B cell (primary cell): Measurements from ENCODE around the gene SEC14L1. TPM values are rescaled to one million over a fixed set of nuclear protein-coding genes. Genes with fewer than 3 reads are reported as not detected.
"Not testable (repeated sequence)": the region's sequence is repeated elsewhere in the genome, so short reads cannot be mapped to it uniquely, and the experiment has no call there.

ENCODE experiments used
- ATAC-seq: fragments of 200-7000 bp; cut with Tn5 transposase; one replicate; pipeline ENCODE4 v1.10.0; 2021; ENCODE audit warnings: low read depth, mild to moderate bottlenecking, moderate number of reproducible peaks, moderate library complexity
- CTCF ChIA-PET: fragments of 350-600 bp; sonication (Branson Sonifier 250); formaldehyde crosslinking; loops from one replicate; lab custom pipeline; 2021; ENCODE audit warnings: antibody characterized with exemption, inconsistent platforms; lab: Charles Lee
- POLR2A ChIA-PET: fragments of 350-600 bp; sonication (Branson Sonifier 250); formaldehyde crosslinking; loops from one replicate; lab custom pipeline; 2021; ENCODE audit warnings: antibody characterized with exemption; lab: Charles Lee
- DNase-seq: peaks from one replicate; pipeline ENCODE4 v3.0.0; 2013
- H2AFZ ChIP-seq: 2 replicates; pipeline ENCODE4 v1.6.1; 2012; ENCODE audit warnings: mild to moderate bottlenecking, low read depth, low read length; ENCODE audit not compliant: insufficient read depth, poor library complexity, severe bottlenecking
- H3K27ac ChIP-seq, 2 donors: 1 replicate in 1 of 2; 2 replicates in 1 of 2; pipeline ENCODE4 v1.5.1; 2012 to 2013; ENCODE audit warnings: low read length in 2 of 2, mild to moderate bottlenecking in 2 of 2, moderate library complexity in 1 of 2
- H3K27me3 ChIP-seq, 4 experiments: fragments of 200-600 bp in 1 of 4; sonication (generic) in 1 of 4; replicated peaks in 1 of 4; 1 replicate in 2 of 4; 2 replicates in 2 of 4; pipeline versions ENCODE4 v1.6.1 to v1.7.0; 2013 to 2016; ENCODE audit warnings: low read length in 3 of 4, mild to moderate bottlenecking in 2 of 4, mixed read lengths in 1 of 4, moderate library complexity in 1 of 4; ENCODE audit not compliant: insufficient read depth in 4 of 4, control insufficient read depth in 3 of 4; ENCODE audit errors: control extremely low read depth in 1 of 4
- H3K36me3 ChIP-seq, 2 experiments: replicated peaks in 1 of 2; 1 replicate in 1 of 2; 2 replicates in 1 of 2; pipeline versions ENCODE4 v1.6.1 to v1.7.1; 2013; ENCODE audit warnings: low read length in 1 of 2; ENCODE audit not compliant: insufficient read depth in 2 of 2, control insufficient read depth in 1 of 2; ENCODE audit errors: control extremely low read depth in 1 of 2, extremely low read depth in 1 of 2
- H3K4me1 ChIP-seq, 2 donors: fragments of 200-600 bp in 1 of 2; sonication (generic) in 1 of 2; 1 replicate in 1 of 2; 2 replicates in 1 of 2; pipeline versions ENCODE4 v1.5.1 to v1.6.1; 2013 to 2017; ENCODE audit warnings: low read length in 2 of 2; ENCODE audit not compliant: control insufficient read depth in 2 of 2, insufficient read depth in 2 of 2
- H3K4me2 ChIP-seq: replicated peaks from 2 replicates; pipeline ENCODE3; 2012; ENCODE audit warnings: mild to moderate bottlenecking, low read depth, low read length; ENCODE audit not compliant: poor library complexity, severe bottlenecking
- H3K4me3 ChIP-seq, 5 experiments: fragments of 200-600 bp in 1 of 5; sonication (generic) in 1 of 5; 1 replicate in 3 of 5; 2 replicates in 2 of 5; pipeline versions ENCODE4 v1.5.1 to v1.7.0; 2011 to 2016; ENCODE audit warnings: low read length in 4 of 5, mild to moderate bottlenecking in 4 of 5, low read depth in 2 of 5, control low read depth in 1 of 5, moderate library complexity in 1 of 5; ENCODE audit not compliant: insufficient read depth in 1 of 5; ENCODE audit errors: control extremely low read depth in 1 of 5, extremely low read depth in 1 of 5
- H3K79me2 ChIP-seq: fragments of 200-600 bp; sonication (generic); one replicate; pipeline ENCODE4 v1.6.0; 2016; ENCODE audit warnings: low read length; ENCODE audit not compliant: control insufficient read depth, insufficient read depth
- H3K9ac ChIP-seq: fragments of 200-600 bp; sonication (generic); 2 replicates; pipeline ENCODE4 v1.6.1; 2017; ENCODE audit warnings: mild to moderate bottlenecking, low read length, moderate library complexity
- H3K9me3 ChIP-seq, 3 donors: one replicate each; pipeline versions ENCODE4 v1.6.1 to v1.7.1; 2013; ENCODE audit warnings: low read length in 2 of 3; ENCODE audit not compliant: control insufficient read depth in 2 of 3, insufficient read depth in 1 of 3; ENCODE audit errors: control extremely low read depth in 1 of 3
- H4K20me1 ChIP-seq: 2 replicates; pipeline ENCODE4 v1.6.0; 2012; ENCODE audit warnings: mild to moderate bottlenecking, low read length; ENCODE audit not compliant: insufficient read depth, control insufficient read depth, poor library complexity, severe bottlenecking
- H3K27ac Mint-ChIP-seq: one replicate; pipeline ENCODE4 v1.8.0; 2021; ENCODE audit warnings: mixed read lengths
- H3K27me3 Mint-ChIP-seq: one replicate; pipeline ENCODE4 v1.8.0; 2021; ENCODE audit warnings: mixed read lengths
- H3K4me1 Mint-ChIP-seq: one replicate; pipeline ENCODE4 v1.8.0; 2021; ENCODE audit warnings: mixed read lengths
- H3K4me3 Mint-ChIP-seq: one replicate; pipeline ENCODE4 v1.8.0; 2021; ENCODE audit warnings: mixed read lengths
- H3K9me3 Mint-ChIP-seq: one replicate; pipeline ENCODE4 v1.8.0; 2022; ENCODE audit warnings: mixed read lengths; ENCODE audit not compliant: insufficient read depth
- EZH2 ChIP-seq: IDR thresholded peaks from 2 replicates; pipeline ENCODE4 v1.6.1; 2012; ENCODE audit warnings: borderline replicate concordance, low read depth, mild to moderate bottlenecking, moderate library complexity, low read length; ENCODE audit not compliant: insufficient read depth, poor library complexity, severe bottlenecking
- WGBS: methylation state at CpG from one replicate; pipeline ENCODE4 v1.1.5; 2013; ENCODE audit warnings: missing lambda C conversion rate; ENCODE audit not compliant: insufficient coverage; 5-methylcytosine and 5-hydroxymethylcytosine counted together
- intact Hi-C: fragments of 100-400 bp; cut with micrococcal nuclease; formaldehyde crosslinking; loops from one replicate; pipeline ENCODE4 v1.10.0; 2022
- polyA plus RNA-seq: library from polyadenylated mRNA; depleted of rRNA; stranded (reverse); fragments of >200 nt; gene quantifications from 2 replicates; pipeline ENCODE4 v1.2.3, GENCODE V29; 2012
- total RNA-seq, 2 donors: library from RNA; stranded (reverse); fragments of 120-200 nt in 1 of 2; gene quantifications; 1 replicate in 1 of 2; 2 replicates in 1 of 2; pipeline versions ENCODE4 v1.2.3 to v1.2.4, GENCODE V29; 2013 to 2022
- TF ChIP-seq, protein P1 (sequence below): fragments of 200-600 bp; IDR thresholded peaks from one replicate; pipeline ENCODE4 v1.8.0; 2022; ENCODE audit warnings: antibody characterized with exemption, mild to moderate bottlenecking

Gene SEC14L1
- total and polyA plus RNA-seq, 2 donors (not counting 1 experiment from before 2014, with no cell fraction given), result 37.7 to 103 TPM

DNA sequence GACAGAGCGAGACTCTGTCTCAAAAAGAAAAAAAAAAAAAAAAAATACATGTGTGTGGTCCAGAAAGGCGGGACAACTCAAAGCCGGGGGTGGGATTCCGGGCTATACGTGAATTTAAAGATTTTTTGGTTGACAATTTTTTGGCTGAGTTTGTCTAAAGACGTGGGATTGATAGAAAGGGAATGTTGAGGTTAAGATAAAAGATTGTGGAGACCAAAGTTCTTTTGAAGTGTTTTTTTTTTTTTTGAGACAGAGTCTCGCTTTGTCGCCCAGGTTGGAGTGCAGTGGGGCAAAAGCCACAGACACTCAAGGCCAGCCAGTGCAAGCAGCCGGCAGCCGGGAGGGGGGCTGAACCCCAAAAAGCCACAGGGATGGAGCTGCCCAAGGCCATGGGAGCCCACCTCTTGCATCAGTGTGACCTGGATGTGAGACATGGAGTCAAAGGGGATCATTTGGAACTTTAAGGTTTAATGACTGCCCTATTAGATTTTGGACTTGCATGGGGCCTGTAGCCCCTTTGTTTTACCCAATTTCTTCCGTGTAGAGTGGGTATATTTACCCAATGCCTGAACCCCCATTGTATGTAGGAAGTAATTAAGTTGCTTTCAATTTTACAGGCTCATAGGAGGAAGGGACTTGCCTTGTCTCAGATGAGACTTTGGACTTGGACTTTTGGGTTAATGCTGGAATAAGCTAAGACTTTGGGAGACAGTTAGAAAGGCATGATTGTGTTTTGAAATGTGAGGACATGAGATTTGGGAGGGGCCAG, 29.4 kb upstream of the SEC14L1 start:
- CTCF ChIA-PET, result interaction anchor here (1.2 kb wide), 1 partner anchor 29 kb away, joined by 3 read pairs; no protein-coding TSS in a partner anchor
- H3K4me1 Mint-ChIP-seq, result peaks cover 41% of the 10 kb centered on the region
- H3K79me2 ChIP-seq, H3K36me3 ChIP-seq, DNase-seq, intact Hi-C loops, H3K4me2 ChIP-seq, H3K27me3 Mint-ChIP-seq, POLR2A ChIA-PET, ATAC-seq, H3K9me3 Mint-ChIP-seq, H3K27ac Mint-ChIP-seq, H3K9ac ChIP-seq, H3K27me3 ChIP-seq, H3K9me3 ChIP-seq, H3K4me3 Mint-ChIP-seq, H4K20me1 ChIP-seq, H3K4me3 ChIP-seq, H3K27ac ChIP-seq, H2AFZ ChIP-seq: not testable (repeated sequence)
- peaks cover 25 to 43% of the 10 kb centered on the region in 2 donors for H3K4me1 ChIP-seq
- WGBS, result 60% methylated on average over 10 of the region's 11 CpGs

DNA sequence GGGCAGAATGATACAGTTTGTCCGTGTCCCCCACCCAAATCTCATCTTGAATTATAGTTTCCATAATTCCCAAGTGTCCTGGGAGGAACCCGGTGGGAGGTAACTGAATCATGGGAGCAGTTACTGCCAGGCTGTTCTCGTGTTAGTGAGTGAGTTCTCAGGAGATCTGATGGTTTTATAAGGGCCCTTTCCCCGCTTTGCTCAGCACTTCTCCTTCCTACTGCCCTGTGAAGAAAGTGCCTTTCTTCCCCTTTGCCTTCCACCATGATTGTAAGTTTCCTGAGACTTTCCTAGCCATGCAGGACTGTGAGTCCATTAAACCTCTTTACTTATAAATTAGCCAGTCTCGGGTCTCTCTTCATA, 28.9 kb upstream of the SEC14L1 start:
- H2AFZ ChIP-seq, result no peak overlapping the region
- Mint-ChIP-seq H3K27ac (no peak overlapping the region), H3K27me3 (no peaks in the 10 kb centered on the region), H3K4me1 (peaks cover 39% of the 10 kb centered on the region), H3K4me3 (no peak overlapping the region), H3K9me3 (no peaks in the 10 kb centered on the region)
- no peaks in the 10 kb centered on the region for H3K9me3 ChIP-seq
- DNase-seq (no peak), ATAC-seq (no peak)
- H3K27me3 ChIP-seq, result no peaks in the 10 kb centered on the region
- H4K20me1 ChIP-seq, result no peaks in the 10 kb centered on the region
- H3K27ac ChIP-seq, result no peak overlapping the region
- TF ChIP-seq, protein P1, sequence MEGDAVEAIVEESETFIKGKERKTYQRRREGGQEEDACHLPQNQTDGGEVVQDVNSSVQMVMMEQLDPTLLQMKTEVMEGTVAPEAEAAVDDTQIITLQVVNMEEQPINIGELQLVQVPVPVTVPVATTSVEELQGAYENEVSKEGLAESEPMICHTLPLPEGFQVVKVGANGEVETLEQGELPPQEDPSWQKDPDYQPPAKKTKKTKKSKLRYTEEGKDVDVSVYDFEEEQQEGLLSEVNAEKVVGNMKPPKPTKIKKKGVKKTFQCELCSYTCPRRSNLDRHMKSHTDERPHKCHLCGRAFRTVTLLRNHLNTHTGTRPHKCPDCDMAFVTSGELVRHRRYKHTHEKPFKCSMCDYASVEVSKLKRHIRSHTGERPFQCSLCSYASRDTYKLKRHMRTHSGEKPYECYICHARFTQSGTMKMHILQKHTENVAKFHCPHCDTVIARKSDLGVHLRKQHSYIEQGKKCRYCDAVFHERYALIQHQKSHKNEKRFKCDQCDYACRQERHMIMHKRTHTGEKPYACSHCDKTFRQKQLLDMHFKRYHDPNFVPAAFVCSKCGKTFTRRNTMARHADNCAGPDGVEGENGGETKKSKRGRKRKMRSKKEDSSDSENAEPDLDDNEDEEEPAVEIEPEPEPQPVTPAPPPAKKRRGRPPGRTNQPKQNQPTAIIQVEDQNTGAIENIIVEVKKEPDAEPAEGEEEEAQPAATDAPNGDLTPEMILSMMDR, result no peak
- TF ChIP-seq EZH2, result no peak
- 70% methylated on average over 2 of the region's 5 CpGs for WGBS
- ChIA-PET POLR2A (no interaction called here), CTCF (no interaction called here)
- no peaks in the 10 kb centered on the region for H3K79me2 ChIP-seq
- no peak overlapping the region for H3K4me3 ChIP-seq
- H3K4me2 ChIP-seq, result no peak overlapping the region
- H3K4me1 ChIP-seq, result peaks cover 21 to 37% of the 10 kb centered on the region in 2 donors
- intact Hi-C loops, result no loop called here
- H3K36me3 ChIP-seq, result no peaks in the 10 kb centered on the region
- H3K9ac ChIP-seq, result no peak overlapping the region
